ENCODE measurements around the gene THPO. TPM values are rescaled to one million over a fixed set of nuclear protein-coding genes. Genes with fewer than 3 reads are reported as not detected.

Gene THPO
- total RNA-seq, 2 donors from 2014 or later: 0.17 TPM; not detected in 1

DNA sequence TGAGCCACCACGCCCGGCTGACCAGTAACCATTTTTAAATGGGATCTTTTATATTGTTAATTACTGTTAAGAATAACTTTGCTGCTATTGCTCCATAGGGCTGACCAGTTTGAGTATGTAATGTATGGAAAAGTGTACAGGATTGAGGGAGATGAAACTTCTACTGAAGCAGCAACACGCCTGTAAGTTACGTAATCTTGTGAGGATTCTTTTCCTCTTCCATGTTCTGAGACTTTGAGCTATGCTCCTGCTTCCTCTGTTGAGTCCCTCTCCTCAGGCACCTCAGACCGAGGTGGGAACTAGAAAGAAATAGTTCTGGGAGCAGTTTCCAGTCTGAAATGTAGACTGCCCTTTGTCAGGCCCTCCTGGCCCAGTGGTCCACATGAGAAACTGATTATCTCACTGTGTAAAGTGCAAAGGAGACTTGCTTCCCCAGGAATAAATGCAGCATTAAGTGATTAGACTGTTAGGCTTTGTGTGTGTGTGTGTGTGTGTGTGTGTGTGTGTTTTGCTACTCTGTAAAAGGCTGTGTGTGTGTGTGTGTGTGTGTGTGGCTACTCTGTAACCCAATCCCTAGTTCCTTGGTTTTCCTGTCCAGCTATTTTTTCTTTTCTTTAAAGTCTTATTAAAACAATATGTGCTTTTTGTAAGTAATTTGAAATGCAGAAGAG lies 11.3 kb downstream of the THPO start:
- TF ChIP-seq, protein P1, sequence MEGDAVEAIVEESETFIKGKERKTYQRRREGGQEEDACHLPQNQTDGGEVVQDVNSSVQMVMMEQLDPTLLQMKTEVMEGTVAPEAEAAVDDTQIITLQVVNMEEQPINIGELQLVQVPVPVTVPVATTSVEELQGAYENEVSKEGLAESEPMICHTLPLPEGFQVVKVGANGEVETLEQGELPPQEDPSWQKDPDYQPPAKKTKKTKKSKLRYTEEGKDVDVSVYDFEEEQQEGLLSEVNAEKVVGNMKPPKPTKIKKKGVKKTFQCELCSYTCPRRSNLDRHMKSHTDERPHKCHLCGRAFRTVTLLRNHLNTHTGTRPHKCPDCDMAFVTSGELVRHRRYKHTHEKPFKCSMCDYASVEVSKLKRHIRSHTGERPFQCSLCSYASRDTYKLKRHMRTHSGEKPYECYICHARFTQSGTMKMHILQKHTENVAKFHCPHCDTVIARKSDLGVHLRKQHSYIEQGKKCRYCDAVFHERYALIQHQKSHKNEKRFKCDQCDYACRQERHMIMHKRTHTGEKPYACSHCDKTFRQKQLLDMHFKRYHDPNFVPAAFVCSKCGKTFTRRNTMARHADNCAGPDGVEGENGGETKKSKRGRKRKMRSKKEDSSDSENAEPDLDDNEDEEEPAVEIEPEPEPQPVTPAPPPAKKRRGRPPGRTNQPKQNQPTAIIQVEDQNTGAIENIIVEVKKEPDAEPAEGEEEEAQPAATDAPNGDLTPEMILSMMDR (IDR thresholded peaks at IDR 0.05): no peak
- intact Hi-C loops (cut with DNase I): no loop called here
- Histone ChIP-seq H3K9ac (ENCODE audit: low read depth in 2 of 2, low read length in 2 of 2) (no peak overlapping the region), H3K4me1 (peaks cover 6% of the 10 kb centered on the region), H3K27ac (no peak overlapping the region), H3K9me3 (no peaks in the 10 kb centered on the region), H3K36me3 (peaks cover 6% of the 10 kb centered on the region), H3K4me3 (no peak overlapping the region), H3K27me3 (no peaks in the 10 kb centered on the region)
- no peak for DNase-seq

- H3K9me3 ChIP-seq: no peaks in the 10 kb centered on the region
- intact Hi-C loops (cut with DNase I): no loop called here
- peaks cover 10% of the 10 kb centered on the region for H3K4me1 ChIP-seq
- H3K4me3 ChIP-seq: peak overlapping the region; percentile 87
- peak overlapping the region; percentile 99 for H3K9ac ChIP-seq (ENCODE audit: low read depth in 2 of 2, low read length in 2 of 2)
- TF ChIP-seq, protein P1 (IDR thresholded peaks at IDR 0.05): peak; percentile 30
- no peaks in the 10 kb centered on the region for H3K27me3 ChIP-seq
- H3K27ac ChIP-seq: peak overlapping the region; percentile 99
- peaks cover 2% of the 10 kb centered on the region for H3K36me3 ChIP-seq
- DNase-seq: peak; percentile 97
These were observed 15.1 kb downstream of the THPO start for GRCh38 chr3:184362668-184363546.

DNA sequence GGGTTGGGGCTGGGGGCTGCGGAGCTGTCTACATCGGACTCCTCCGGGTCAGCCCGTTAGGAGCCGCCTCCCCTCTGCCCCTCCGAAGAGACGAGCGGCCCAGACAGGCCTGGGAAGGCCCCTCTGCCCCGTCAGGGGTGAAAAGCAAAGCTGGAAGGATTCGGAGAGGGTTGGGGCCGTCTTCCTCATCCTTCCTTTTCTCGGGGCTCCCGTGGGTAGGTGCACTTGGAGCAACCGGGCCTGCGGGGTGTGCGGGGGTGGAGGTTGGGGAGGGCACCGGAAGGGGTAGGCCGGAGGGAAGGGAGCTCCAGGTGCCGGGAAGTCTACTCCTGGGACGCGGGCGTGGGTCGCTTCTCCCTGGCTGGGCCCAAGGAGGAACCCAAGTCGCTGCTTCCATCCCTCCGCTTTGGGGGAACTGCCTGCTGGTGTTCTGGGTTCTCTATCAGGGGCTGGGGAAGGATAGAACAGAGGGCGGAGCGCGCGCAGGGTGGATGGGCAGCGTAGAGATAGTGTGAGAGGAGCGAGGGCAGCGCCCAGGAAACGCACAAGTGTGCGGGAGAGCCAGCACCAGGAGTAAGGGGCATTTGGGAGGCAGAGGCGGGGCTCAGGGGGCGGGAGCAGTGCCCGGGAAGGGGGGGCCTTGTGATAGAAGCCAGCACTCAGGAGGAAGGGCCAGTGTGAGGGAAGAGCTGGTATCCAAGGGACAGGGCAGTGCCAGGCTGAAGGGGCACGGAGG lies 15.9 kb downstream of the THPO start:
- peak overlapping the region; percentile 87 for H3K4me3 ChIP-seq
- peak; percentile 82 for DNase-seq
- TF ChIP-seq, protein P1 (IDR thresholded peaks at IDR 0.05): no peak
- peak overlapping the region; percentile 99 for H3K9ac ChIP-seq (ENCODE audit: low read depth in 2 of 2, low read length in 2 of 2)
- H3K27me3 ChIP-seq: no peaks in the 10 kb centered on the region
- peaks cover 10% of the 10 kb centered on the region for H3K4me1 ChIP-seq
- intact Hi-C loops (cut with DNase I): no loop called here
- H3K9me3 ChIP-seq: no peaks in the 10 kb centered on the region
- H3K27ac ChIP-seq: peak overlapping the region; percentile 99
- H3K36me3 ChIP-seq: no peaks in the 10 kb centered on the region

- intact Hi-C loops (cut with DNase I): no loop called here
- no peaks in the 10 kb centered on the region for H3K36me3 ChIP-seq
- no peaks in the 10 kb centered on the region for H3K9me3 ChIP-seq
- H3K27ac ChIP-seq: peak within 1 kb of the TSS; percentile 99
- peak; percentile 57 for DNase-seq
- TF ChIP-seq, protein P1 (IDR thresholded peaks at IDR 0.05): no peak
- H3K27me3 ChIP-seq: no peaks in the 10 kb centered on the region
- peaks cover 10% of the 10 kb centered on the region for H3K4me1 ChIP-seq
- peak within 1 kb of the TSS; percentile 99 for H3K9ac ChIP-seq (ENCODE audit: low read depth in 2 of 2, low read length in 2 of 2)
- peak within 1 kb of the TSS; percentile 87 for H3K4me3 ChIP-seq
These were observed 16.5 kb downstream of the THPO start, which contains the start of the genes CLCN2 and POLR2H for GRCh38 chr3:184361532-184361931. Gene CLCN2, minus strand, starts transcription at chr3:184361605. Its CDS starts 126 bp downstream, at chr3:184361479. Gene POLR2H, plus strand, starts transcription at chr3:184361710. Its CDS starts 1,783 bp downstream, at chr3:184363493.

DNA sequence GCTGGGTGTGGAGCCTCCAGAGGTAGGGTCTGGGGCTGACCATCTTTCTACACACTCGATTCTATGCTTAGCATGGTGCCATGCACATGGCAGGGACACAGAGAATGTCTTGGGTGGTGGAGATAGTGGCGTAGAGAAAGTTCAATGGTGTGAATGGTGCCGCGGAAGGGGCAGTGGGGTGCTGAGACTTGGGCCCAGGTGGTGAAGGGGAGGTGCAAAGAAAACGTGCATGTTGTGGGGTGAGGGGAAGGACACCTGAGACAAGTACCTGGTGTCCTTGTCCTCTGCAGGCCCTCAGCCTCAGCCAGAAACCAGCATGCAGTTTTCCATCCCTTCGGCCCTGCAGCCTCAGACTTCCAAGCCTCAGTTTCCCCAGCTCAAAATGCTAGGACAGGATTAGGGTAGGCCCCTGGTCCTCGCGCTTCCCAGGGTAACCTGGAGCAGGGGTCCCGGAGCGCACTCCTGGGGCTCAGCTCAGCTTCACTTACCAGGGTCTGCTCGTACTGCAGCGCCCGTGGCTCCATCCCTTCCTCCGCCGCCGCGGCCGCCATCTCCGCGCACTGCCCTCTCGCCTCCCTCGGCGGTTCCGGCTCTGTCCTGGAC lies 17.0 kb downstream of the THPO start:
- Histone ChIP-seq H3K36me3 (no peaks in the 10 kb centered on the region), H3K9me3 (no peaks in the 10 kb centered on the region), H3K9ac (ENCODE audit: low read depth in 2 of 2, low read length in 2 of 2) (peak overlapping the region; percentile 90 to 99), H3K4me1 (peaks cover 10% of the 10 kb centered on the region), H3K4me3 (peak overlapping the region; percentile 87), H3K27ac (peak overlapping the region; percentile 99), H3K27me3 (no peaks in the 10 kb centered on the region)
- TF ChIP-seq, protein P1 (IDR thresholded peaks at IDR 0.05): no peak
- DNase-seq: no peak
- intact Hi-C loops (cut with DNase I): no loop called here

All from colonic mucosa (tissue), 4 donors.